GM23248 (cell line): ENCODE results near the gene KSR2. TPM values are rescaled to one million over a fixed set of nuclear protein-coding genes. Genes with fewer than 3 reads are reported as not detected.

Experiments used
- DNase-seq: peaks from one replicate; pipeline ENCODE4 v3.0.0-alpha.2; 2015
- H2AFZ ChIP-seq: fragments of 200-600 bp; sonication (generic); 2 replicates; pipeline ENCODE4 v1.6.1; 2016; ENCODE audit warnings: antibody characterized with exemption
- H3F3A ChIP-seq: fragments of 200-600 bp; sonication (generic); 2 replicates; pipeline ENCODE4 v1.6.1; 2016; ENCODE audit warnings: mild to moderate bottlenecking, antibody characterized with exemption, mixed run types; ENCODE audit not compliant: insufficient read depth
- H3K27ac ChIP-seq: fragments of 200-600 bp; sonication (generic); 2 replicates; pipeline ENCODE4 v1.5.1; 2016; ENCODE audit warnings: mild to moderate bottlenecking
- H3K27me3 ChIP-seq: fragments of 200-600 bp; sonication (generic); replicated peaks from 2 replicates; pipeline ENCODE4 v1.6.1; 2016; ENCODE audit warnings: mild to moderate bottlenecking; ENCODE audit not compliant: insufficient read depth
- H3K36me3 ChIP-seq: fragments of 200-600 bp; sonication (generic); 2 replicates; pipeline ENCODE4 v1.6.1; 2016; ENCODE audit warnings: low read depth, mild to moderate bottlenecking
- H3K4me1 ChIP-seq: fragments of 200-600 bp; sonication (generic); 2 replicates; pipeline ENCODE4 v1.6.1; 2016; ENCODE audit warnings: mild to moderate bottlenecking; ENCODE audit not compliant: insufficient read depth
- H3K4me2 ChIP-seq: fragments of 200-600 bp; sonication (generic); one replicate; pipeline ENCODE4 v1.6.1; 2016; ENCODE audit warnings: mild to moderate bottlenecking; ENCODE audit not compliant: unreplicated experiment
- H3K4me3 ChIP-seq: fragments of 200-600 bp; sonication (generic); 2 replicates; pipeline ENCODE4 v1.5.1; 2016; ENCODE audit warnings: mild to moderate bottlenecking
- H3K79me2 ChIP-seq: fragments of 200-600 bp; sonication (generic); 2 replicates; pipeline ENCODE4 v1.6.1; 2016; ENCODE audit warnings: mild to moderate bottlenecking; ENCODE audit not compliant: insufficient read depth
- H3K9ac ChIP-seq: fragments of 200-600 bp; sonication (generic); 2 replicates; pipeline ENCODE4 v1.6.1; 2016; ENCODE audit warnings: mild to moderate bottlenecking
- H3K9me2 ChIP-seq: fragments of 200-600 bp; sonication (generic); 2 replicates; pipeline ENCODE4 v1.6.1; 2016; ENCODE audit warnings: mixed run types, mild to moderate bottlenecking, moderate library complexity; ENCODE audit not compliant: insufficient read depth
- H3K9me3 ChIP-seq: fragments of 200-600 bp; sonication (generic); one replicate; pipeline ENCODE4 v1.6.1; 2017; ENCODE audit warnings: low read depth
- H4K20me1 ChIP-seq: fragments of 200-600 bp; sonication (generic); 2 replicates; pipeline ENCODE4 v1.6.0; 2016; ENCODE audit not compliant: insufficient read depth
- EZH2 ChIP-seq: fragments of 200-600 bp; sonication (generic); IDR thresholded peaks from 2 replicates; pipeline ENCODE4 v1.6.1; 2018; ENCODE audit warnings: antibody characterized with exemption, mild to moderate bottlenecking; ENCODE audit not compliant: insufficient read depth, poor library complexity, severe bottlenecking
- EZH2phosphoT487 ChIP-seq: fragments of 200-600 bp; sonication (generic); IDR thresholded peaks from 2 replicates; pipeline ENCODE4 v1.6.1; 2018; ENCODE audit warnings: antibody characterized with exemption, moderate library complexity, mild to moderate bottlenecking, low read depth; ENCODE audit not compliant: insufficient read depth
- WGBS, 2 experiments: methylation state at CpG; one replicate each; pipeline ENCODE4 v1.1.6; 2015 to 2017; ENCODE audit warnings: low lambda C conversion rate in 2 of 2, low coverage in 1 of 2; ENCODE audit errors: missing lambda C conversion rate in 2 of 2; 5-methylcytosine and 5-hydroxymethylcytosine counted together
- in situ Hi-C: fragments of 300-500 bp; cut with MboI; formaldehyde crosslinking; loops from 2 replicates; pipeline ENCODE4 v1.15.0; 2020
- polyA plus RNA-seq: library from polyadenylated mRNA; unstranded; fragments of >200 nt; fragmentation: Nextera tagmentation; extraction: Ambion mirVana; gene quantifications from 2 replicates; pipeline ENCODE4 v1.2.1, GENCODE V29; 2016
- total RNA-seq: library from RNA; depleted of rRNA; stranded (reverse); fragments of >200 nt; shearing (Covaris generic); gene quantifications from 2 replicates; pipeline ENCODE4 v1.2.3, GENCODE V29; 2014

Gene KSR2
- total and polyA plus RNA-seq, 2 experiments from 2014 or later: not detected

DNA sequence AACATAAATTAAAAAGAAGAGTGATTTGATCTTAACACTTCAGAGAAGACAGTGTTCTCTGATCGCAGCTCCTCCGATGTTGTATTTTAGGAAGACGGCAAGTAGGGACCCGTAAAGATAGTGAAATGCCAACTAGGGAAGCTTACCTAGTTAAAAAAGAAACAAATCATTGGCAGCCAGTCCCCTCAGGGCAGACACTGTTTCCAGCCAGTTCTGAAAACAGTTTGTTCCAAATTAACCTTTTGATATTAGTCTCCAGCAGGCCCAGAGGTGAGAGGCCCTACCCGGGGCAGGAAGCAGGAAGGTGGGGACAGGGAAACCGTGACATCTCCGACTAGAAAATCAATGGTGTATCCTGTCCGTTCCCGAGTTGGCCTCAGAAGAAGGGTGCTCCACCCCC is 56.0 kb downstream of the KSR2 start:
- DNase-seq: no peak
- Histone ChIP-seq H3K4me2 (no peak overlapping the region), H2AFZ (no peak overlapping the region), H3F3A (no peaks in the 10 kb centered on the region), H3K36me3 (no peaks in the 10 kb centered on the region), H3K27me3 (no peaks in the 10 kb centered on the region), H4K20me1 (no peaks in the 10 kb centered on the region), H3K79me2 (no peaks in the 10 kb centered on the region), H3K4me1 (no peaks in the 10 kb centered on the region), H3K27ac (no peak overlapping the region), H3K9ac (no peak overlapping the region), H3K9me2 (no peaks in the 10 kb centered on the region), H3K9me3 (no peaks in the 10 kb centered on the region), H3K4me3 (no peak overlapping the region)
- TF ChIP-seq EZH2: no peak
- TF ChIP-seq EZH2phosphoT487: no peak
- in situ Hi-C loops: no loop called here
- WGBS, 2 experiments: 55 to 69% methylated on average over 9 of the region's 9 CpGs

DNA sequence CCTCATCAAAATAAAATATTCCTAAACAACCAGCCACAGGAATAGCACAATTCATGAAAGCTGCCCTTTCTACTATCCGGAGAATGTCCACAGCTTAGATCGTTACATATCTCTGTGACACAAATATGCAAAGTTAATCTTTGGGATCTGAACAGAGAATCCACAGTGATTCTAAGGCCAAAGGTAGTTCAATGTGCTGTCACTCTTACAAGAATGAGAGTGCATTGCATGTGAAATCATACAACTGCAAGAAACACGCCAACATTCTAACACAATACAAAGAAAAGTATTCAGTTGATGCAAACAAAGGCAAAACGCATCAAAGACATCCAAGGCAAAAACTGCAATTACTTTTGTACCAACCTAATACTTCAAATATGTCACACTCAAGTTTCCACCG is 60.4 kb downstream of the KSR2 start:
- no peak for DNase-seq
- TF ChIP-seq EZH2 (no peak), EZH2phosphoT487 (no peak)
- H3K27me3 ChIP-seq: no peaks in the 10 kb centered on the region
- H3K9me2 ChIP-seq: no peaks in the 10 kb centered on the region
- no peak overlapping the region for H3K4me3 ChIP-seq
- H3K27ac ChIP-seq: no peak overlapping the region
- H3F3A ChIP-seq: no peaks in the 10 kb centered on the region
- in situ Hi-C loops: no loop called here
- no peaks in the 10 kb centered on the region for H3K36me3 ChIP-seq
- no peak overlapping the region for H2AFZ ChIP-seq
- H3K4me1 ChIP-seq: no peaks in the 10 kb centered on the region
- H4K20me1 ChIP-seq: no peaks in the 10 kb centered on the region
- no peaks in the 10 kb centered on the region for H3K79me2 ChIP-seq
- no peak overlapping the region for H3K4me2 ChIP-seq
- H3K9me3 ChIP-seq: no peaks in the 10 kb centered on the region
- 49 to 54% methylated on average over 5 of the region's 5 CpGs for WGBS, 2 experiments
- H3K9ac ChIP-seq: no peak overlapping the region

GRCh38 chr12:117907108-117907689 is 61.6 kb downstream of the KSR2 start:
- Histone ChIP-seq H3K27ac (no peak overlapping the region), H3K9me3 (no peaks in the 10 kb centered on the region), H4K20me1 (no peaks in the 10 kb centered on the region), H3K4me1 (no peaks in the 10 kb centered on the region), H3K9ac (no peak overlapping the region), H3K9me2 (no peaks in the 10 kb centered on the region), H3K4me3 (no peak overlapping the region), H3K27me3 (no peaks in the 10 kb centered on the region), H3F3A (no peaks in the 10 kb centered on the region), H3K36me3 (no peaks in the 10 kb centered on the region), H2AFZ (no peak overlapping the region), H3K4me2 (no peak overlapping the region), H3K79me2 (no peaks in the 10 kb centered on the region)
- TF ChIP-seq EZH2: no peak
- TF ChIP-seq EZH2phosphoT487: no peak
- DNase-seq: no peak
- in situ Hi-C loops: no loop called here
- 33 to 39% methylated on average over 11 of the region's 11 CpGs for WGBS, 2 experiments

DNA sequence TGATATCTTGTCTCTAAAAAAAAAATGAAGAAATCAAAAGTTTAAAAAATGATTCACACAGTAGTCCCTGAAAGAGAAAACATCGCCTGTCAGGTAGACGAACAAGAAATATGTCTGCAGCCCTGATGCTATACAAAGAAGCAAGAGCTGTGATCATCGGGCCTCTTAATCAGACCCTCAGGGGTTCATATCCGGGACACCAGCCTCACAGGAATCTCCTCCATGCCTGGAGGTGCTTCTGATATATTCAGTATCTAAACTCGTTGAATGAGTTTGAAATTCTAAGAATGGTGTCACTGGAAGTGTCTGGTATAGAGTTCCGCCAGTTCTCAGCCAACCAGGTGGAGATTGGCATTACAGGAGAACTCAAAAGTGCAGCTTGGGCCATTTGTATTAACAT is 64.7 kb downstream of the KSR2 start:
- no peaks in the 10 kb centered on the region for H3K9me2 ChIP-seq
- DNase-seq: no peak
- in situ Hi-C loops: no loop called here
- no peaks in the 10 kb centered on the region for H3K36me3 ChIP-seq
- H3K4me3 ChIP-seq: no peak overlapping the region
- no peaks in the 10 kb centered on the region for H3F3A ChIP-seq
- no peak overlapping the region for H2AFZ ChIP-seq
- no peaks in the 10 kb centered on the region for H3K4me1 ChIP-seq
- 59 to 61% methylated on average over 6 of the region's 6 CpGs for WGBS, 2 experiments
- H3K9me3 ChIP-seq: no peaks in the 10 kb centered on the region
- no peaks in the 10 kb centered on the region for H3K27me3 ChIP-seq
- no peak overlapping the region for H3K9ac ChIP-seq
- no peak overlapping the region for H3K27ac ChIP-seq
- no peaks in the 10 kb centered on the region for H4K20me1 ChIP-seq
- no peaks in the 10 kb centered on the region for H3K79me2 ChIP-seq
- H3K4me2 ChIP-seq: no peak overlapping the region
- TF ChIP-seq EZH2phosphoT487 (no peak), EZH2 (no peak)
